Stimulated activated CD4-positive, alpha-beta T cell treated with anti-CD3 and anti-CD28 coated beads, Interleukin-15, amount 100 ng/mL, for 48 hours (primary cell): ENCODE data around the gene FHIT.

Experiments used
- DNase-seq, 2 donors: peaks; one replicate each; pipeline ENCODE4 v3.0.0-alpha.2; 2020; ENCODE audit warnings: low read depth in 2 of 2

Gene FHIT

GRCh38 chr3:59882746-59883145, 1368.5 kb downstream of the FHIT start:
- no peak for DNase-seq

- no peak for DNase-seq
These were observed 1370.5 kb downstream of the FHIT start for GRCh38 chr3:59880717-59881116.

DNA sequence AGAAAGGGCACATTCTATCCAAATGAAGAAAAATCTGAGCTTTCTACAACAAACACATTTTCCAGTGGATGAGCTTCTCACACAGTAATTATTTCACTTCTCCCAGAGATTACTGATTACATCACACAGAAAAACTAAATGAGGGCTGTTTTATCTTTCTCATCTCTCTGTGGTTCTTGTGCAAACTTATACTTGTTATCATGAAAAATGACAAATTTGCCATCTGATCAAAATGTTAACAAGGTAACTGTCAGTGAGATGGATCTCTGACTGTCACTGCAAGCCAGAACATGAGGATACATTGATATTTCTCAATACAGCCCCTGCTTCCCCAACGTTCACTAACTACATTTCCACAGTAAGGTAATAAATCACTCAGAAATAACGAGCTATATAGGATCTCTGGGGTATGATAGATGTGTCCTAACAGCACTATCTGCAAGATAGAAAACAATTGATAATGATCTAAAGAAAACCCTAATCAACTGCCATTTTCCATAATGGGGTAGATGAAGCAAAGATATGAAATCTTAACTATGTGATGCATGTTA, 1372.1 kb downstream of the FHIT start:
- DNase-seq, result no peak

DNA sequence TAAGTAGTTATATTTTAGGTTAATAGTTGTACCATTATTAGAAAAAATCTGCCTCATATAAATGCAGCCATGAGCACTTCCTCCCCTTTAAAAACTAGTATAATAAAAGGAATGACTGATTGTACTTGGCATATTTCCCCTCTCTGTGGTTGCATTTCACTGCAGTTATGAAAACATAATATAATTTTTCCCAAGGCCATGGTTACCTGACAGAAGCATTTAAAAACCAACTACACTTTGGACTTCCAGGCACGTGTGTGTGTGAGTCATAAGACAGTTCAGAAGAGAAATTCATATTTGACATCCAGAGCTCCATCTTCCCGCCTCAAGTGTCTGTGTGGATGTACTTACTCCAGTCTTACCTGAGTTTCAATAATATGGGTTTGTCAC, 1373.2 kb downstream of the FHIT start:
- no peak for DNase-seq

DNA sequence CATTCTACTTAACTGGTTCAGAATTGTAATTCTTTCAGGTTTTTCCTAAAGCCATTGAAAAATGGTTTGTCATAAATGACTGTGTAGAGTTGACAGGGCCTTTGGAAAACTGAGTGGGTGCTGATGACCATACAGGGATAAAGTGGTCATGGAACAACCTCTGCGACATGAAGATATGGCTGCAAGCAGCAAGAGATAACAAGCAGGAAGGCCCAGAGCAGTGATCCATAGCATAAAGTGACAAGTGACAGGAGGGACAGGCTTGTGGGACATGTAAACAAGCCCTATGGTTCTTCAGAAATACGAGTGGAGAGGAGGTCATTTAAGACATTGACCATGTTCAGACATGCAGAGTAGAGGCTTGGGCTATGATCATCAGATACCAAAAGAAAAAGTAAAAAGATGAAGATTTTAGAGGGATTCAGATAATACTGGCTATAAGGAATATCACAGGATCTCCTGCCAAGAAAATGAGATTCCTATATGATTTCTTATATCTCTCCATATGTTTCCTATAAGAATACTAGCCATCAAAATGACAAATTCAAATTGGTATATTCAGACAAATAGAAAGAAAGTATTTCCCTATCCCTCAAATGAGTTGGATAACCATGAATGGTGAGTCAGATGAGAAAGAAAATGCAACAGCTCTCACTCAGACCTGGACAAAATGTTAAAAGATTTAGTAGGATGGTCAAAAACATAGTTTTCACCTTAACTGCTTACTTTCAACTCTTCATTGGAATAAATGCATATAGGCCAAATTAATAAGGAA, 1373.8 kb downstream of the FHIT start:
- DNase-seq, result no peak

DNA sequence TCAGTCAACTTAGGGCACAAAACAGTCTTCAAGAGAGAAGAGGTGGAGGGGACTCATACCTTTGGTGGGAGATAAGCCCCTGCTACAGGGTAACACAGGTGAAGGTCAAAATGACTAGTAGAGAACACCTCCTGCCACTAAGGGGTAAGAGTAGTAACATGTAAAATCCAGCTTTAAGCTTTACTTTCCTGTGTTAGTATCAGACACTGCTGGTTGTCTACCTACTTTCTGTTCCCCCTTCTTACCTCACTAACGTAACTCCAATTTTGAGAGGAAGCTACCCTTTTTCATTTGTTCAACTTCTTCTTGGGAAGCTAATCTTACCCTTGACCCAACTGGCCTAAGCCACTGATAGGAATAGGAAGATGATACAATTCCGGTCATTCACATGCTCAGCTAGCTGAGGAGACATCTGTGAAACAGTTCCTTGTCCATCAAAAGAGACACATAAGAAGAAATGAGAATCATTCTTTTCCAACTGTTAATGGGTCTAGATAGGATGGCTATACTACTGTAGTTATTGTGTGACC, 1374.7 kb downstream of the FHIT start:
- no peak for DNase-seq

- no peak for DNase-seq
These were observed 1377.5 kb downstream of the FHIT start for GRCh38 chr3:59873576-59874230.

GRCh38 chr3:59872128-59872527, 1379.1 kb downstream of the FHIT start:
- no peak for DNase-seq

GRCh38 chr3:59867185-59868002, 1383.9 kb downstream of the FHIT start:
- no peak for DNase-seq

DNA sequence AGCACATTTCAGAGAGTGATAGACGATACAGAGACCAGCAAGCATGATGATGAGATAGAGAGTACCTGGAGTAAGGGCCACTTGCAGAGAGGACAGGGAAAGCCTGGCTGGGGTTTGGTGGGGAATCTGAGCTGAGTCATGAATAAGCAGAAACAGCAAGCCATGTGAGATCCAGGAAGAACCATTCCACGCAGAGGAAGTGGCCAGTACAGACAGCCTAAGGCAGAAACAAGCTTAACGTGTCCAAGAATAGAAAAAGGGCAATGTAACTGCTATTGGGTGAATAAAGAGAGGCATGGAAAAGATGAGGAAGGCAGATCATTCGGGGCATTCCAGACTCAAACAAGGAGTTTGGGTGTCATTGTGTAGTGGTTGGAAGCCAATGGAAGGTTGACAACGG, 1385.2 kb downstream of the FHIT start:
- DNase-seq, result no peak

DNA sequence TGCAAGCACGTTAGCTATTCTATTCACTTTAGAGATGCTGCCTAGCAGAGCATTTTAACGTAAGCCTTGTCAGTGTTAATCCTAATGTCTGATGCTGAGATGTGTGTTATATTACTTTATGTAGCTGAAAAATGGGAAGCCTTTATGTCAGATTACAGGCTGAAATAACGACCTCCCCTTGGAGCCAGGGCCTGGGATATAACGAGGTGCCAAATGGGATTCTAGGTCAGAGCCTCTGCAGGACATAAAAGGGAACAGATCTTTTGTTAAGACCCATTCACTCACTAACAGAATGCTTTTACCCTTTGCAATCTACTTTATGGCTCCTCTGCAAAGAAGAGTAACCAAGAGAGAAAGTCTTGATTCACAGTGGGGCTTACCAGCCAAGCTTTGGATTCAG, 1385.9 kb downstream of the FHIT start:
- DNase-seq, result no peak

- no peak for DNase-seq
These were observed 1388.6 kb downstream of the FHIT start for GRCh38 chr3:59862686-59863085.

DNA sequence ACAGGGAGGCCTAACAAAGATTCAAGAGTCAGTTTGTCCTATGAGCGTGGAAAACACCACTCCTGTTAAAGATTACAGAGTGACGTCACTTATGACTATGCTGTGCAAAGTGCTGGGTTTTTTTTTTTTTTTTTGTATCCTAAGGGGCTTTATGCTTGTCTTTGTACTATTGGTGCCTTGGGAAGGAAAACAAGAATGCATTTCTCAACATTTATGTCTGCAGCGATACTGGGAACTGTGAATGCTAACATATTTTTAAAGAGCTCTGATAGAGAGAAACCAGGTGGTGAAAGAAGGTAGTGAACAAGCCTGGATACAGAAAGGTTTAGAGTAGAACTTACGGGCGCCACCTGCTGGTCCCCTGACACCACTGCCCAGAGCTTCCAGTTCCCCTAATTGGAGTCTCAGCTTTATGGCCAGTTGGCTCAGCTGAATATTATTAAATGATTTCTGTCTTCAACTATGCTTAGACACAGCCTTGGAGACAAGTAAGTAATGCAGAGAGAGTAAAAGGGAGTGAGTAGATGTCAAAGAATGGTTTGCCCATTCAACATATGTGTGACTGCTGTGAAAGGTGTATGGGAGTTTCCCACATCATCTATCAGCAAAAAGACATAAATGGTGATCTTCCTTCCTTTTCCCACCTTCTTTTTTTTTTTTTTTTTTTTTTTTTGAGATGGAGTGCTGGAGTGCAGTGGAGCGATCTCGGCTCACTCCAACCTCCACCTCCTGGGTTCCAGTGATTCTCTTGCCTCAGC, 1393.5 kb downstream of the FHIT start:
- DNase-seq, result peak; percentile 58 to 70

DNA sequence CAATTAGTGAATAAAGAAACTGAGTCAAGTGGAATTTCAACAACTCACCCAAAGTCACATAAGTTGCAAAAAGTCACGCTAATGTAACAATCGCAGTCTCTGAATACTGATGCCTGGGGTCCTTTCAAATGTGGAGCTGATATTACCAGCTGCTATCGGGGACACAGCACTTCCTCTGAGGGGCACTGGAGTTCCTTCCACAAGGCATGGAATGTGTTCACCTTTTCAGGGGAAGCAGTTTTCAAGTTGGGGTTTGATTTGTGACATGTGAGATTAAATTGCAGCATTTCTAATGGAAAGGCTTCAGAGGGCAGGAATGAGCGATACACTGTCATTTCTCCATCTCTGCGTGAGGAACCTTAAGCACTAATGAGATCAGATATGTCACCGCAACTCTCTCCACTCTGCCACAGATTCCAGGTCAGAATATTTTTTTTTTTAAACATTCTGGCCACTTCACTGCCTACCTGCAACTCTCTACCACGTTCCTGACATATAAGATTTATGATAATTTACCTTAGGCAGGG, 1394.3 kb downstream of the FHIT start:
- DNase-seq, result no peak

- DNase-seq, result no peak
These were observed 1397.1 kb downstream of the FHIT start for GRCh38 chr3:59854061-59854709.

DNA sequence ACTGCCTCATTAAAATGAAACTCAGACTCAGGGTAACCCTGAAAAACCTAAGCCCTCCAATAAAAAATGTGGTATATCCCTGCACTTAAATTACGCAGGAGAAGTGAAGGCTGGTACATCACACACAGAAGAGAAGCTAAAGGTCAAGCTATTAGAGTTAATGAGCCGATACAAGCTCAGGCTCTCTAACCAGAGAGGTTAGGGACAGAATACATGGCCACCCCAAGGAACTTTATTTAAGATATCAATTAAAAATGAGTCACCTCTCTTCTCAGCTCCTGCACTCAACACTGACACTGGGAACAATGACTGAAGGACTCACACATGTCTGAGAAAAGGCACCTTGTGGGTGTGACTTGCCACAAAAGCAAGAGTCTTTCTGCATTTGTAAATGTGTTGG, 1400.8 kb downstream of the FHIT start:
- no peak for DNase-seq

- DNase-seq, result no peak
These were observed 1405.9 kb downstream of the FHIT start for GRCh38 chr3:59845386-59845785.

GRCh38 chr3:59843821-59844220, 1407.4 kb downstream of the FHIT start:
- no peak for DNase-seq

DNA sequence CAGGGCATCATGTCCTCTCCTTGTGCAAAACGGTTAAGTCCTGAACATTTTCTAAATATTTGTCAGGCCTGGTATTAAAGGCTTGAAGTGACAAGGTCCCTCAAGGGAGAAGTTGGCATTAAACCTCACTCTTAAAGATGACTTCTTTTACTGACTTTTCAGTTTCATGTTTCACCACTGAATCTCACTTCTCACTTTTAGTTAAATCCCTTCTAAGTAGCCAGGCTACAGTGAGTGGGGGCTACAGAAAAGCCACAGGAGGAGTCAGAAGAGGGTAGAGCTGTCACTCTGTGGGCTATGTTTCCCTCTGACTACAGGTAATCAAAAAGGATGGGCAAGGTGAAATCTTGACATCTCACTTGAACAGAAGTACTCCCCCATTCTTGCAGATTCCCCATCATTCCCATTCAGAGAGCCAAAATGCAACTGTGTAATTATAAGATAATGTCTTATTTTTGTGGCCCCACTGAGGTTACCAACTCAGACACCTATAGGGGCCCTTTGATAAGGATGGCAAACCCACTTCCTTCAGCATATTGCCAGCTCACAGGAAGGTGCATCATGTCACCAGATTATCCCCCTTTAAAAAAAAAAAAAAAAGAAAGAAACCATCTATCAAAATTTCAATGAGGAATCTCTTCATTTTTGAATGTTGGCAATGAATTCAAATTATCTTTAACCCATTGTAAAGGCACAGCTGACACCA, 1411.3 kb downstream of the FHIT start:
- peak; percentile 7 to 17 for DNase-seq

GRCh38 chr3:59839283-59839682, 1412.0 kb downstream of the FHIT start:
- DNase-seq, result no peak
